ENCODE results near the gene FOXA3. TPM values are rescaled to one million over a fixed set of nuclear protein-coding genes. Genes with fewer than 3 reads are reported as not detected.
A peak's percentile ranks its signal among the peaks of the same experiment; 100 is the strongest.

The FOXA3 gene
- total RNA-seq, 2 donors from 2014 or later = 0.09 to 1.1 TPM

DNA sequence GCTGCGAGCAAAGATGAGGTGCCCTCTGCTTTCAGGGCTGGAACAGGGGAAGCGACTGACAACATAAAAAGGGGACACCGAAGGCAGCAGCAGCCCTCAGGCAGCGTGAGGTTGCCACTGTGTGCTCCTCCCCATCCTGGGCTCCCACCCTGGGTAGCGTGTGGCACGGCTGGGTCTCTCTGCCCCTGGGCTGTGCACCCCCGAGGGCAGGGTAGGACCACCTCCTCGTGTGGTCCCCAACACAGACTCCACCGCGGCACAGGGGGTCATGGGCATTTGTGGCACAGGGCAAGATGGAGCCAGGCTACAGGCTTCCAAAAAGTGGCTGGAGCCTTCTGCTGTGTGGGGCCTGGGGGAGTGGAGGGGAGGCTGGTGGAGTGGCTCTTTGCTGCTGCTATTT lies 42.6 kb upstream of the FOXA3 start:
- TF ChIP-seq, protein P1, sequence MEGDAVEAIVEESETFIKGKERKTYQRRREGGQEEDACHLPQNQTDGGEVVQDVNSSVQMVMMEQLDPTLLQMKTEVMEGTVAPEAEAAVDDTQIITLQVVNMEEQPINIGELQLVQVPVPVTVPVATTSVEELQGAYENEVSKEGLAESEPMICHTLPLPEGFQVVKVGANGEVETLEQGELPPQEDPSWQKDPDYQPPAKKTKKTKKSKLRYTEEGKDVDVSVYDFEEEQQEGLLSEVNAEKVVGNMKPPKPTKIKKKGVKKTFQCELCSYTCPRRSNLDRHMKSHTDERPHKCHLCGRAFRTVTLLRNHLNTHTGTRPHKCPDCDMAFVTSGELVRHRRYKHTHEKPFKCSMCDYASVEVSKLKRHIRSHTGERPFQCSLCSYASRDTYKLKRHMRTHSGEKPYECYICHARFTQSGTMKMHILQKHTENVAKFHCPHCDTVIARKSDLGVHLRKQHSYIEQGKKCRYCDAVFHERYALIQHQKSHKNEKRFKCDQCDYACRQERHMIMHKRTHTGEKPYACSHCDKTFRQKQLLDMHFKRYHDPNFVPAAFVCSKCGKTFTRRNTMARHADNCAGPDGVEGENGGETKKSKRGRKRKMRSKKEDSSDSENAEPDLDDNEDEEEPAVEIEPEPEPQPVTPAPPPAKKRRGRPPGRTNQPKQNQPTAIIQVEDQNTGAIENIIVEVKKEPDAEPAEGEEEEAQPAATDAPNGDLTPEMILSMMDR (IDR thresholded peaks at IDR 0.05) = no peak
- no peak for TF ChIP-seq POLR2AphosphoS5 (IDR thresholded peaks at IDR 0.05)
- TF ChIP-seq POLR2A (IDR thresholded peaks at IDR 0.05) = no peak
- Histone ChIP-seq H3K27me3 (replicated peaks; ENCODE audit: insufficient read depth) (no peaks in the 10 kb centered on the region), H3K4me1 (replicated peaks) (peaks cover 9% of the 10 kb centered on the region), H3K27ac (no peak overlapping the region), H3K36me3 (peaks cover 6% of the 10 kb centered on the region in 2 donors), H3K9me3 (no peaks in the 10 kb centered on the region), H3K4me3 (no peak overlapping the region)
- intact Hi-C loops (cut with DNase I) = no loop called here
- 74% methylated on average over 10 of the region's 10 CpGs for WGBS
- no peak for DNase-seq (ENCODE audit: low spot score)

- Histone ChIP-seq H3K9me3 (no peaks in the 10 kb centered on the region), H3K4me1 (replicated peaks) (peaks cover 9% of the 10 kb centered on the region), H3K36me3 (peaks cover 14% of the 10 kb centered on the region in 2 donors), H3K27ac (no peak overlapping the region), H3K27me3 (replicated peaks; ENCODE audit: insufficient read depth) (no peaks in the 10 kb centered on the region), H3K4me3 (no peak overlapping the region)
- TF ChIP-seq, protein P1 (IDR thresholded peaks at IDR 0.05) = no peak
- TF ChIP-seq POLR2A (IDR thresholded peaks at IDR 0.05) (no peak), POLR2AphosphoS5 (IDR thresholded peaks at IDR 0.05) (no peak)
- intact Hi-C loops (cut with DNase I) = no loop called here
- 96% methylated on average over 5 of the region's 5 CpGs for WGBS
- no peak for DNase-seq (ENCODE audit: low spot score)
Measured at GRCh38 chr19:45822716-45823115, 41.4 kb upstream of the FOXA3 start.

DNA sequence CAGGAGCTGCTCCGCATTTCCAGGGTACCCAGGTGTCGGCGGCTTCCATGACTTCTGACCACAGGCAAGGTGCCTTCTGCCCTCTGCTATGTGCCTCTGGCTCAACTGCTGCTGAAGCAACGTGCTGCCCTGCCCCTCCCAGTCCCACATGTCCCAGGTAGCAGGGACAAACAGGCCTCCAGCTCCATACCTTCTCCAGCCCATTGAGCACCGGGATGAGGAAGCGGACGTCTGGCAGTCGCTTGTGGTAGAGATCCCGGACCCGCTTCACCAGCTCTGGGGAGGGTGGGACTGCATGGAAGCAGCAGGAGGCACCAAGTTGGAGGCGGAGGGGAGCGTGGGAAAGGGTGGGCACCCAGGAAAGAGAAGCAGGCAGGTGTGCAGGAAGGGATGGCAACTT lies 40.9 kb upstream of the FOXA3 start:
- intact Hi-C loops (cut with DNase I) = no loop called here
- Histone ChIP-seq H3K27ac (no peak overlapping the region), H3K4me1 (replicated peaks) (peaks cover 9% of the 10 kb centered on the region), H3K4me3 (no peak overlapping the region), H3K36me3 (peaks cover 14 to 17% of the 10 kb centered on the region in 2 donors), H3K27me3 (replicated peaks; ENCODE audit: insufficient read depth) (no peaks in the 10 kb centered on the region), H3K9me3 (no peaks in the 10 kb centered on the region)
- no peak for TF ChIP-seq POLR2A (IDR thresholded peaks at IDR 0.05)
- TF ChIP-seq POLR2AphosphoS5 (IDR thresholded peaks at IDR 0.05) = no peak
- TF ChIP-seq, protein P1 (IDR thresholded peaks at IDR 0.05) = no peak
- DNase-seq (ENCODE audit: low spot score) = no peak
- 93% methylated on average over 12 of the region's 12 CpGs for WGBS

DNA sequence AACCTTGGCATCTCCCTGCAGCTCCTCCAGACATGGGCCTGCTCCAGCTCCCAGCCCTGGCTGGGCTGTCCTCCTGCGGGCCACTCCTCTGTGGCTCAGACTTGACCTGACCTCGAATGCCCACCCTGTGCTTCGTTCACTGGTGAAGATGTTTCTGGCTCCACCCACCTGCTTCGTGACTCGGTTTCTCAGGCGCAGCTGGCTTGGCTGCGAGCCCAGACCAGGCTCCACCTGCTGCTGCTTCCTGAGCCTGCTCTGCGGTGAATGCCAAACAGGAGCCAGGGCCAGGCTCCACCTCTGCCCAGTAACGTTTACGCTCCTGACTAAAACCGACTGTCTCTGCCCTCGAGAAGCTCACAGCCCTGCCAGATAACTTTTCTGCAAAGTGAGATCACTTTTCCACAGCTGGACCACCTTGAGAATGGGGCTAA lies 40.1 kb upstream of the FOXA3 start:
- H3K4me1 ChIP-seq (replicated peaks) = peaks cover 9% of the 10 kb centered on the region
- peak; percentile 59 for DNase-seq (ENCODE audit: low spot score)
- peaks cover 19 to 21% of the 10 kb centered on the region in 2 donors for H3K36me3 ChIP-seq
- 32% methylated on average over 12 of the region's 12 CpGs for WGBS
- TF ChIP-seq, protein P1 (IDR thresholded peaks at IDR 0.05) = no peak
- TF ChIP-seq POLR2A (IDR thresholded peaks at IDR 0.05) (no peak), POLR2AphosphoS5 (IDR thresholded peaks at IDR 0.05) (no peak)
- intact Hi-C loops (cut with DNase I) = no loop called here
- no peaks in the 10 kb centered on the region for H3K9me3 ChIP-seq
- peak overlapping the region in 1 of 2 donors; percentile 8 for H3K27ac ChIP-seq
- no peak overlapping the region for H3K4me3 ChIP-seq
- no peaks in the 10 kb centered on the region for H3K27me3 ChIP-seq (replicated peaks; ENCODE audit: insufficient read depth)

DNA sequence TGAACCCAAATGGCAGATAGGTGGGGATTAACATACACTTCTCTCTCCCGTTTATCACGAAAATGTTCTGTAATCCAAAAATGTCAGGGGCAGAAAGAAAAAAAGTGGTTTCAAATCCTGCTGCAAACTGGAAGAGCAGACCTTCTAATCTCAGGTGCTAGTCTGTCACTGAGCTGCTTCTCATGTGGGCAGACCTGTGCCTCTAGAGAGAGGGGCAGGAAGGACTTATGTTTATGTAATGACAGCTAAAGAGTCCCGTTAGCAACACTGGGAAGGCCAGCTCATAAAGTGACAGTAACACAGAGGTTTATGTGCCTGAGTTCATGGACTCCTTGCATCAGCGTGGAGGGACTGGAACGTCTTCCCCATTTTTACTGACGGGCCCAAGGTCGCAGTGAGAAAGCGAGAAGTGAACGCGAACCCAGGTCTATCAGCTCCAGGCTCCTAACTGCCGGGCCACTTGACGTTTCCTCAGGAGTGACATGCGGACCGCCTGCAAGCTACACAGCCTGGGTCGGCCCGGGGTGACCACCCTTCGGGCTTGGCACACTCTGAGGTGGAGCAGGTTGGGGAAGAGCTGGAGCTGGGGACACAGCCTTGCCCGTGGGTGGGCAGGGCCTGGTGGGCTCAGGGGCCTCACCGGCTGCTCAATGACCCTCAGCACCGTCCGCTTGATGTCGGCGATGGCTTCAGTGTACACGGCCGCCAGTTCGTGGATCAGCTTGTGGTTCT lies 39.4 kb upstream of the FOXA3 start:
- Histone ChIP-seq H3K4me1 (replicated peaks) (peaks cover 9% of the 10 kb centered on the region), H3K27ac (peak overlapping the region in 1 of 2 donors; percentile 8), H3K4me3 (no peak overlapping the region), H3K27me3 (replicated peaks; ENCODE audit: insufficient read depth) (no peaks in the 10 kb centered on the region), H3K36me3 (peaks cover 19 to 26% of the 10 kb centered on the region in 2 donors), H3K9me3 (no peaks in the 10 kb centered on the region)
- 84% methylated on average over 26 of the region's 26 CpGs for WGBS
- TF ChIP-seq, protein P1 (IDR thresholded peaks at IDR 0.05) = no peak
- no peak for TF ChIP-seq POLR2AphosphoS5 (IDR thresholded peaks at IDR 0.05)
- TF ChIP-seq POLR2A (IDR thresholded peaks at IDR 0.05) = no peak
- no peak for DNase-seq (ENCODE audit: low spot score)
- intact Hi-C loops (cut with DNase I) = no loop called here

All from prostate gland (tissue), 2 donors.